ENCODE results near the gene KLF5.

Gene KLF5

DNA sequence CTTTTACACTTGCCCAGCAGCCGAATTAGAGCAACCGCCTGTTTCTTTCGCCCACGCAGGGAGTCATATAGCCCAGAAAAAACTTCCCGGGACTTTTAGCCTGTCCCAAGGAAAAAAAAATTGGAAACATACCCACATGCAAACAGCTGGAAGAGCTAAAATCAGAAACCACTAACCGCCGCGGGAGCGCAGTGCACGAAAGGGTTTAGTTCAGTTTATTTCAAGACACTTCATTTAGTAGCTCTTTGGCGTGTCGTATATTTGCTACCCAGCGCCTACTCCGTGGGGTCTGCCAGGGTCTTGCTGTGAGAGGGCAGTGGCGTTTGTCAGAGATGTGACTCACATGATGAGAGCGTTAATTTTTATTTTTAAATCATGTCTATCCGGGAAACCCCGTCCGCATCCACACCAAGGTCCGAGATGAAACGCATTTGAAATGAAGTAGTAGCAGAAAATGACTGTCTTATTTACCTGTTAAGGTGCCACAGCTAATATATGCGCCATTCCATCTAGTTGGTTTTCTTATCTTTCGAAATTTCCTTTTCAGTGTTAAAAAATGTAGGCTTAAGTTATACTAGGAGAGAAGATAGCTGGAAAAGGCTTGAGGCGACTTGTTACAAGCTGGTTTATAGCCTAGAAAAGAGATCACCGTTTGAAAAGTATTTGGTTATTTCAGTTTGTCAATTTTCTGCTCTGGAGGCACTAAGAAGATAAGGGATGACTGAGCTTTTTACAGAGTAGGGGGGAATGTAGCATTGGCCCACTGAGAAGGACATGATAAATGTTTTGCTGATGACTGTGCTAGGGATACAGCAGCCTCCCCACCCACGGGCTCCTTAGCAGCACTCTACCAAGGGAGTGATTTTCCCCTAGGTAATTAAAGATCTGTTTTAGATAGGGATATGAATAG, 1.7 kb downstream of the KLF5 start:
- peak; percentile 69 for DNase-seq

DNA sequence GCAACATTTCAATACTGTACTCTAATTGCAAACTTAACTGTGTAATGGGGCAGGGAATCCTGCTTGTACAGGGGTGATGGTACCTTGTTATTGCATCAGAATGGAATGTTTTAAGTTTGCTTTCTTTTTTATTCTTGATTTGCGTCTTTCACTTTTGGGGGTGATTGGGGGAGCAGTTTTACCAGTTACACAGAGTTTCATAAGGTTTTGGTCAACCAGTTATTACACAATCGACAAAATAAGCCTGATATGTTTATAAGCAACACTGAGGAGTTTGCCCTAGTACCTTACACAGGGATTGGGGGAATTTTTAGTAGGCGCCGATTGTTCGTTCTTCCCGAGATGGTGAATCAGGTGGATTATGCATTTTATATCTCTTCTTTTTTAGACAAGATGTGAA, 2.7 kb downstream of the KLF5 start:
- DNase-seq: no peak

DNA sequence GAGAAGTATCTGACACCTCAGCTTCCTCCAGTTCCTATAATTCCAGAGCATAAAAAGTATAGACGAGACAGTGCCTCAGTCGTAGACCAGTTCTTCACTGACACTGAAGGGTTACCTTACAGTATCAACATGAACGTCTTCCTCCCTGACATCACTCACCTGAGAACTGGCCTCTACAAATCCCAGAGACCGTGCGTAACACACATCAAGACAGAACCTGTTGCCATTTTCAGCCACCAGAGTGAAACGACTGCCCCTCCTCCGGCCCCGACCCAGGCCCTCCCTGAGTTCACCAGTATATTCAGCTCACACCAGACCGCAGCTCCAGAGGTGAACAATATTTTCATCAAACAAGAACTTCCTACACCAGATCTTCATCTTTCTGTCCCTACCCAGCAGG, 3.1 kb downstream of the KLF5 start:
- DNase-seq: no peak

GRCh38 chr13:73062468-73062867, 3.7 kb downstream of the KLF5 start:
- no peak for DNase-seq

DNA sequence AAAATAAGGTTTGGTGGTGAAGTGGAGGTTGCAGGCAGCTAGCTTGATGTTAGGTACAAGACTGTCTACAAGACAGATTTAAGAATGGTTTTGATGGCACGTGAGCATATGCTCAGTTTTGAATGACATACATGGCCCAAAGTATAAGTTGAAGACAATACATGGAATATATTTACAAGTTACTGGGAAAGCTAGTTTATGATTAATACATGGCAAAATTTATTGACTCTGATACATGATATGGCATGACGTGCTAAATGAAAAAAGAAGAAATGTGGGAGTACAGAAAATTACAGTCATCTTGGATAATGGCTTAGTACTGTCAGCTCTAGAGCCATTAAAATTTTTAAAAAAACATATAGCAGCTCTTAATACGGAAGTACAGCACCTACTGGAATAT, 4.4 kb downstream of the KLF5 start:
- no peak for DNase-seq

DNA sequence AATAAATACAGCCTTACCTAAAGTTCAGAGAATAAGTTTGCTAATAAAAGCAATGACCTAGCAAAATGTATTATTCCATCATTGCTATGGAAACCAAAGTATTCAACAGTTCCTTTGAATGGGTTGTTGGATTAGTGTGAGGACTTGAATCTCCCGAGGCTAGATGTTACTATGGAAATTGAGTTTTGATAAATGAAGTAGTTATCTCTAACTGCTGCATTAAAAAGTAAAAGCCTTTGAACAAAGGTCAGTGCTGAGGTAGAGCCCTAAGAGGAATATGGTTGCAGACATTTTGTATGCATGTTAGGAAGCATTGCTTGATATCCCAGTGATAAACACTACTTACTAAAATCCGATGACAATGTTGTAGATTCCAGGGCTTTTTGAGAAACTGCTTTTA, 6.2 kb downstream of the KLF5 start:
- no peak for DNase-seq

- DNase-seq: no peak
These were observed 7.0 kb downstream of the KLF5 start for GRCh38 chr13:73065665-73066340.

DNA sequence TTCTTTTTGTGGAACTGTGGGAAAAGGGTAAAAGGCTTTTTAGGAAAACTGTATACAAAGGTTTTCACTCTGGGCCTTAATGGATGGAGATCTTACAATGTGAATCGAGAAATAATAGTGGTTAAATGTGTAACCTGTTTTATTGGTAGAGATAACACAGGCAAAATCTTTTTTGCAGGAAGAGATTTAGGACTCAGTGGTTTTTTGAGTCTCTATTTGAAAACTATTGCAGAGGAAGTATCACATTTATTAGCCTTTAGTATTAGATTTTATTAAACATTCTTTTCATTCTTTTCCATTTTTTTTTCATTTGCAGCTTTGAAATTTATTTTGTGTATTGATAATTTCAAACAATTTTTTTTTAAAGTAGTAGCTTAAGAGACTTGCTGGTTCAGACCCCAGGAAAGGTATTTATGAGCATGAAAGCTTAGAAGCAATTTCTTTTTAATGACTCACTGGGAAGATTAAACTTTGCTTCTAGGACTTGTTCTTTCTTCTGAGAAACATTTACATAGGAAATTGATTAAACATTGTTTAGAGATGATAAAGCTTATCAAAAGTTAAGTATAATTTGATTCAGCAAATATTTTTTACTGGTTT, 10.5 kb downstream of the KLF5 start:
- no peak for DNase-seq

DNA sequence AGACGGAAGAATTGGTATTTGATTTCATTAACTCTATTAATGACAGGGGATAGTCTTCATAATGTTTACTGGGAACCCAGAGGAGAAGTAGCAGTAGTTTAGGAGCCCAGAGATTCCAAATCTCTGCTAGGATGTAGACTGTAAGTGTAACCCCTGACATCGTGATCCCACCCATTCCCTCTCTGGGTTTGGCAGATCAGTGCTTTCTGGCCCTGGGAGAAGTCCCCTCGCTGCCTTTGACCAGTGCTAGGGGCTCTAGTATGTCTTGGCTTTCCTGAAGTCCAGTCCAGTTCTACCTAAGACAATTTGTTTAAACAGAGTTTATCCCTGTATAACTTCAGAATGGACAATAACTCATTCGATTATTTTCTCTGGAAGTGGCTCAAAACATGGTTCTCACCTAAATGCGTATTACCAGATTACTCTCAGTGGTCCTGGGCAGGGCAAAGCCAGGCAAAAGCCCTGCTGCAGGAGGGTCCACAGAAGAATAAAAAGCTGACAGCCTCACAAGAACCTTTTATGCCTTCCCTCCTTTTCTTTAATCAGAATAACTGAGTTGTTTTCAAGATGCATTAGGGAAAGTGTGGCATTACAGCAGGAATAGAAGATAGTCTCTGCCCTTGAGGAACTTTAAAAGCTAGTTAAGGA, 11.8 kb downstream of the KLF5 start:
- DNase-seq: no peak

DNA sequence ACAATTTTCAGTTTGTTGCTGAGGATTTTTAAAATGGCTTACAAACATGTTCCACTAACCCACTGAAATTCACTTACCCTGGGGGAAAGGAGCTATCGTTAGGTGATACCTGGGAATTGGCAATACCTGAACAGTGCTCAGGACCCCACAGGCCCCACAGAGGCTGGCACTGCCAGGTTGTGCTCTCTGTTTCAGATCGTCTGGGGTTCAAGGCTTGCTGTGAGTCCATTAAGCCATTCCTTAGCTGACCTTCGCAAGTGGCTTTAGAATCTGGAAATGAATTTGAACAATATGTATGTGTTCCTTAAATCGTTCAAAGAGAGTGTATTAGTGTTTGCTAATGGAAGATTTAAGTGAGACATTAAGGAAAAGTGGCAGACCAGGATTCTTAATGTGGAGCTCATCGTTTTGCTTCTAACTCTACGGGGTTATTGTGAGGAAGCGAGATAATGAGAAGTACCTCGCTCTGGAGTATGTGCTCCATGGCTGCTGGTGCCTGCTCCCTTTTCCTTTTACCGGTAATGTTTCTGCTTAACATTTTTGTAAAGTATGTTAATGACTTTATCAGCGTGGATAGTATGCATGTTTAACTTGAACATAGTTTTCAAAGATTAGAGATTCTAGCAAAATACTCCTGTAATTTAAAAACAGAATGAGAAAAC, 13.6 kb downstream of the KLF5 start:
- DNase-seq: no peak

DNA sequence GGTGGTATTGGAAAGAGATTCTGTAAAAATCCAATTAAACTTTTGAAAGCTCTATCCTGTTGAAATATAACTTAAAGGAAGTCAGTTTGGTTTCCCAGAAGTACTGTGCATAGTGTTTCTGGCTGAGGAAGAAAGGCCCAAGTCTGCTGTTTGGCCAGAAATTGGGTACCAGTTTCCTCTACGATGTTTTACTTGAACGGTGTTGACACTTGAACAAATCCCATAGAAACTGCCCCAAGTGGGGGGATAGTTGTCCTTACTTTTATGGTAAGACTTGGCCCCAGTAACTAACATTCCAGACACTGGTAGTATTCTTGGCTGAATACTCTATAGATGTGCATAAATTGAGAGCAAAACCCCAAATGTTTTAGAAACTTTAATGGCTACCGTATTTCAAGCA, 14.2 kb downstream of the KLF5 start:
- DNase-seq: no peak

GRCh38 chr13:73074014-73074413, 15.2 kb downstream of the KLF5 start:
- no peak for DNase-seq

GRCh38 chr13:73074926-73075325, 16.1 kb downstream of the KLF5 start:
- DNase-seq: no peak

GRCh38 chr13:73075546-73075945, 16.7 kb downstream of the KLF5 start:
- DNase-seq: no peak

DNA sequence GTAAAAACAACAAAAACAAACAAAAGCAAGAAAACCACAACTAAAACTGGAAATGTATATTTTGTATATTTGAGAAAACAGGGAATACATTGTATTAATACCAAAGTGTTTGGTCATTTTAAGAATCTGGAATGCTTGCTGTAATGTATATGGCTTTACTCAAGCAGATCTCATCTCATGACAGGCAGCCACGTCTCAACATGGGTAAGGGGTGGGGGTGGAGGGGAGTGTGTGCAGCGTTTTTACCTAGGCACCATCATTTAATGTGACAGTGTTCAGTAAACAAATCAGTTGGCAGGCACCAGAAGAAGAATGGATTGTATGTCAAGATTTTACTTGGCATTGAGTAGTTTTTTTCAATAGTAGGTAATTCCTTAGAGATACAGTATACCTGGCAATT, 17.1 kb downstream of the KLF5 start:
- no peak for DNase-seq

- DNase-seq: no peak
These were observed 19.1 kb downstream of the KLF5 start for GRCh38 chr13:73077865-73078264.

DNA sequence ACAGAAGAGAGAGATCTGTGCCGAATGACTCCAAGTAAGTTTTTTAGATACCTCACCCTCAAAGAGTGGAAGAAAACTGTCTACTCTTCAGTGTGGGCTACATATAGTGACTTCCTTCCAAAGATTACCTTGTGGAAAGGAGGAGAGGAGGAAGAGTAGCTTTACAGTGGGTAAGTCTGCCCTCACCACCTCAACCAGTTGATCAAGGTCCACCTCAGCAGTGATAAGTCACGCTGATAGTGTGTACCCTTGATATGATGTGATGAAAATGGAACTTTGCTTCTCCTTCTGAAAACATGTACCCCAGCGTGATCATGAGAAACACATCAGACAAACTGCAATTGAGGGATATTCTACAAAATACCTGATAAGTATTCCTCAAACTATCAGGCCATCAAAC, 20.6 kb downstream of the KLF5 start:
- no peak for DNase-seq

- no peak for DNase-seq
These were observed 22.6 kb downstream of the KLF5 start for GRCh38 chr13:73081256-73081915.

- DNase-seq: no peak
These were observed 23.7 kb downstream of the KLF5 start for GRCh38 chr13:73082471-73082870.

- no peak for DNase-seq
These were observed 24.1 kb downstream of the KLF5 start for GRCh38 chr13:73082895-73083294.

- no peak for DNase-seq
These were observed 29.6 kb downstream of the KLF5 start for GRCh38 chr13:73088332-73088935.

- no peak for DNase-seq
These were observed 30.4 kb downstream of the KLF5 start for GRCh38 chr13:73089213-73089612.
